A549 treated with RU486 at 1 μM for 4 hours (cell line): Measurements from ENCODE around the gene PGLYRP3. TPM values are rescaled to one million over a fixed set of nuclear protein-coding genes. Genes with fewer than 3 reads are reported as not detected.

ENCODE experiments used
- total RNA-seq: library from RNA; stranded (reverse); fragments of 200-300 nt; extraction: Qiagen RNA extraction; gene quantifications from 5 replicates; pipeline ENCODE4 v1.2.3, GENCODE V29; 2022; ENCODE audit warnings: low read depth

Gene PGLYRP3, protein sequence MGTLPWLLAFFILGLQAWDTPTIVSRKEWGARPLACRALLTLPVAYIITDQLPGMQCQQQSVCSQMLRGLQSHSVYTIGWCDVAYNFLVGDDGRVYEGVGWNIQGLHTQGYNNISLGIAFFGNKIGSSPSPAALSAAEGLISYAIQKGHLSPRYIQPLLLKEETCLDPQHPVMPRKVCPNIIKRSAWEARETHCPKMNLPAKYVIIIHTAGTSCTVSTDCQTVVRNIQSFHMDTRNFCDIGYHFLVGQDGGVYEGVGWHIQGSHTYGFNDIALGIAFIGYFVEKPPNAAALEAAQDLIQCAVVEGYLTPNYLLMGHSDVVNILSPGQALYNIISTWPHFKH
- total RNA-seq, result not detected in 5 replicates

DNA sequence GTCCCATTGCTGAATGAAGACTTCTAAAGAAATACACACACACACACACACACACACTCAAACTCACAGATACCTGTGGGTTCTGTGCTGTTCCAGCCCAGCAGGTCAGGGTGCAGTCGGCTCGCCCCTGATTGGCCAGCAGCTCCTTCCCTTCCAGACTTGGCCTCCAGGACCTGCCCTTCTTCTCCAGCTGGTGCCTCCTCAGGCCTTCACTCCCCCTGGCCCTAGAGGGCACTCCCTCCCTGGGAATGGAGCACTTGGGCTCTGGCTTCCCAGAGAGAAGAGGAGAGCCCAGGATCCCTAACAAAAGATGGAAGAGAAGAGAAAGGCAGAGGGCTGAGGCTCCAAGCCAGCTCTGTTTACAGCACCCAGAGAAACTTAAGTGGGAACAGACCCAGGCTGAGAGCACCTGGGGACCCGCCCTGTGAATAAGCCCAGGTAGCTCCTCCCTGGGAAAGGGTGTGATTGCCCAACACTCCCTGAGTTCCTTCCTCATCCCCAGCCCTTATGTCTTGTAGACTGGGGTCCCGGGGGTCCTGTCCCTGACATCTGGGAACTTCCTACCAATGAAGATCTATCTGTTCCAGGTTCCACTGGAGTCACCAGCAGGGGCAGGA, at the start of gene PGLYRP3:
PGLYRP3 (minus strand) TSS at position 383 of the 617 bp plus-strand sequence. CDS start 2,287 bp downstream, outside the sequence.

DNA sequence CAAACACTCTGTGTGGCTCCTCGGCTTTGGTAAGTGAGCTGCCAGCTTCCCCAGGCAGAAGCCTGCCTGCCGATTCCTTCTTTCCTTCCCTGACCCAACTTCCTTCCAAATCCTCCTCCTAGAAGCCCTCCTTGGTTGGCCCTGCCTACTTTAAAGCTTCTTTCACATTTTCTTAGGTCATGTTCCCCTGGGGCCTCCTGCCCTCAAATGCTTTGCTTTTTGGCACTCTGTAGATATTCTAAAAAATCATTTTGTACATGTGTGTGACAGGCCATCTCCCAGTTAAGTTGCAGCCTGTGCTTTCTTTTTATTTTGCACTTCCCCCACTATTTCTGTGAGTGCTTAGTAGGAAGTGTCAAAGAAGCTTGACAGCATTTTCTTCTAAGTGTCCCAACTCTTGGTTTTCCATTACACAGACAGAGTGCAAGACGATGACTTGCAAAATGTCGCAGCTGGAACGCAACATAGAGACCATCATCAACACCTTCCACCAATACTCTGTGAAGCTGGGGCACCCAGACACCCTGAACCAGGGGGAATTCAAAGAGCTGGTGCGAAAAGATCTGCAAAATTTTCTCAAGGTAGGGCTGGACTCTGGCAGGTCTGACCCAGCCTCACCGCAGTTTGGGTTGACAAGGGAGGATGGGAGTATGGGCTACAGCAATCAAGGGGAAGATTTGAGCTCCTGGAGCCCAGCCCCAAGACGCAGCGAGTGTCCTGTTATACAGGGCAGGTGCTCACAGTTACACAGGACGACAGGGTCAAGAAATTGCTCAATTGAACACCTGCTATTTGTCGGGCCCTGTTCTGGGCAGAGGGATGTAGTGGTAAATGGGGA, 45.3 kb upstream of the PGLYRP3 start, which contains the start of gene S100A9:
S100A9 (plus strand) TSS at position 2 of the 838 bp plus-strand sequence; CDS start at position 432, 430 bp downstream.

DNA sequence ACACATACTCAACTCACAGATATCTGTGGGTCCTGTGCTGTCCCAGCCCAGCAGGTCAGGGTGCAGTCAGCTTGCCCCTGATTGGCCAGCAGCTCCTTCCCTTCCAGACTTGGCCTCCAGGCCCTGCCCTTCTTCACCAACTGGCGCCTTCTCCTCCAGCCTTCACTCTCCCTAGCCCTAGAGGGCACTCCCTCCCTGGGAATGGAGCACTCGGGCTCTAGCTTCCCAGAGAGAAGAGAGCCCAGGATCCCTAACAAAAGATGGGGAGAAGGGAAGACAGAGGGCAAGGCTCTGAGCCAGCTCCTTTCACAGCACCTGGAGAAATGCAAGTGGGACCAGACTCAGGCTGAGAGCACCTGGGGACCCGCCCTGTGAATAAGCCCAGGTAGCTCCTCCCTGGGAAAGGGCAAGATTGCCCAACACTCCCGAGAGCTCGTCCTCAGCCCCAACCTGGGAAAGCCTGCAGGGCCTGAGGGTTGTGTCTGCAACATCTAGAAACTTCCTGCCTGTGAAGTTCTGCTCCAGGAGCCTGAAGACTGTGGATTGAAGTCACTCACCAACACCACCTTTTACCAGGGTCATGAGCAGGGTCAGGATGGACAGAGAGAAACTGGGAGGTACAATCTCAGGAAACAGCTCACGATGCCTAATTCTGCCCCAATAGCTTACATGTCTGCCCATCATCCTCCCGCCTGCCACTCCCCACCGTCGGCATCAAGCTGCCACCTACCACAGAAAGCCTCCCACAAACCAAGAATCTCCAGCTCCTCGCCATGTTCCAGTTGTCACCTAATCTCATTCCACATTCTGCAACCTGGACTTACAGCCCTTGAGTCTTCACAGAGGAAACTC, 36.0 kb upstream of the PGLYRP3 start, which contains the start of gene PGLYRP4:
PGLYRP4 (minus strand) TSS at position 331 of the 852 bp plus-strand sequence. CDS start 909 bp downstream, outside the sequence.

DNA sequence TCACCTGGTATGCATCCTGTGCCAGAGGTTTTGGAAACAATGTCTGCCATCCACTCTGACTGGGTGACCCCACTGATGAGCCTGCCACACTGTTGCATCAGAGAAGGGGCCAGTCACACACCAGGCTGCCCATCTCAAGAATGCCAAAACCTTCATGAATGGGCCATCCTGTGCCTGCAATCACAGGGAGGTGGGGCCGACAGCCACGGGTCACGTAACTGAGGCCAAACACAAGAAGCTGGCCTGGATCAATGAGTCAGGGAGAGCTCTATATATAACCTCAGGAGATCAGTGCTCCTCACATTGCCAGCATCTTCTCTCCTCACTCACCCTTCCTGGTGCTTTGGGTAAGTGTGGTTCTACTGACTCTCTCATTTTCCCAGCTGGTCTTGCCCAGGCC, 53.4 kb downstream of the PGLYRP3 start, which contains the start of gene LORICRIN:
LORICRIN (plus strand) TSS at position 301 of the 400 bp plus-strand sequence. CDS start 1,263 bp downstream, outside the sequence.

Other genes with a start within 250 kb of the PGLYRP3 start
- gene SPRR2B, start 241.3 kb downstream of the PGLYRP3 start, total RNA-seq, result not detected in 5 replicates
- not detected in 5 replicates for gene SPRR2E, start 218.4 kb downstream of the PGLYRP3 start, total RNA-seq
- not detected in 5 replicates for gene SPRR2F, start 199.4 kb downstream of the PGLYRP3 start, total RNA-seq
- gene SPRR2G, start 162.1 kb downstream of the PGLYRP3 start, total RNA-seq, result not detected in 5 replicates
- not detected in 5 replicates for gene LELP1, start 109.5 kb downstream of the PGLYRP3 start, total RNA-seq
- not detected in 5 replicates for gene PRR9, start 95.4 kb downstream of the PGLYRP3 start, total RNA-seq
- gene LORICRIN, start 53.3 kb downstream of the PGLYRP3 start, total RNA-seq, result not detected in 5 replicates
- not detected in 5 replicates for gene PGLYRP4, start 35.9 kb upstream of the PGLYRP3 start, total RNA-seq
- 0.38 to 2.0 TPM (median 1.1 TPM) in 5 replicates for gene S100A9, start 44.9 kb upstream of the PGLYRP3 start, total RNA-seq
- gene S100A12, start 62.7 kb upstream of the PGLYRP3 start, total RNA-seq, result not detected in 5 replicates
- not detected in 5 replicates for gene S100A8, start 78.1 kb upstream of the PGLYRP3 start, total RNA-seq
- gene S100A7A, start 103.6 kb upstream of the PGLYRP3 start, total RNA-seq, result not detected in 5 replicates
- not detected in 5 replicates for gene S100A7, start 147.7 kb upstream of the PGLYRP3 start, total RNA-seq
- gene S100A6, start 223.0 kb upstream of the PGLYRP3 start, total RNA-seq, result 3,071 to 3,604 TPM (median 3,274 TPM) in 5 replicates
- gene S100A5, start 228.0 kb upstream of the PGLYRP3 start, total RNA-seq, result 0.42 to 1.1 TPM (median 0.57 TPM) in 5 replicates
- 1,522 to 1,903 TPM (median 1,710 TPM) in 5 replicates for gene S100A4, start 232.9 kb upstream of the PGLYRP3 start, total RNA-seq
- gene S100A3, start 236.3 kb upstream of the PGLYRP3 start, total RNA-seq, result 85.7 to 107 TPM (median 98.6 TPM) in 5 replicates